ENCODE measurements around the gene PVALB. TPM values are rescaled to one million over a fixed set of nuclear protein-coding genes. Genes with fewer than 3 reads are reported as not detected.

PVALB gene
- total RNA-seq, 2 donors from 2014 or later = not detected

DNA sequence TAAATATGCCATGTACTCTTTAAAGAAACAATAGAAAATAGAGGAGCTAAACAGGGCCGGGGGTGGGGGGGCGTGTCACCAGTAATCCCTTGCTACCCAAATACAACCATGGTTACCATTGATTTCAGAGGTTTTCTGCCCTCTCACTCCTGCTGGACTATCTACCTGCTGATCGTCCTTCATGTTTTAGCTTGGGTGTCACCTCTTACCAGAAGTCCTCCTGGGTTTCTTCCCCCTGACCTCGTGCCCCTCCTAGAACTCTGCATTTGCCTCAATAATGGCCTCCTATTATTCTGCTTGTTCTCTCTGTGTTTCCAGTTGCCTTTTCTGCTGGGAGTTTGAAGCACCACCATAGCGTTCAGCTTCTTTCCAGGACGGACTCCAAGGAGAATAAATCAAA lies 9.4 kb upstream of the PVALB start:
- Histone ChIP-seq H3K27ac (no peak overlapping the region), H3K27me3 (no peaks in the 10 kb centered on the region), H3K36me3 (no peaks in the 10 kb centered on the region), H3K4me1 (no peaks in the 10 kb centered on the region), H3K9me3 (no peaks in the 10 kb centered on the region), H3K4me3 (no peak overlapping the region), H3K9ac (ENCODE audit: low read depth in 2 of 2, low read length in 2 of 2) (no peak overlapping the region)
- intact Hi-C loops (cut with DNase I) = no loop called here
- DNase-seq = no peak
- TF ChIP-seq, protein P1, sequence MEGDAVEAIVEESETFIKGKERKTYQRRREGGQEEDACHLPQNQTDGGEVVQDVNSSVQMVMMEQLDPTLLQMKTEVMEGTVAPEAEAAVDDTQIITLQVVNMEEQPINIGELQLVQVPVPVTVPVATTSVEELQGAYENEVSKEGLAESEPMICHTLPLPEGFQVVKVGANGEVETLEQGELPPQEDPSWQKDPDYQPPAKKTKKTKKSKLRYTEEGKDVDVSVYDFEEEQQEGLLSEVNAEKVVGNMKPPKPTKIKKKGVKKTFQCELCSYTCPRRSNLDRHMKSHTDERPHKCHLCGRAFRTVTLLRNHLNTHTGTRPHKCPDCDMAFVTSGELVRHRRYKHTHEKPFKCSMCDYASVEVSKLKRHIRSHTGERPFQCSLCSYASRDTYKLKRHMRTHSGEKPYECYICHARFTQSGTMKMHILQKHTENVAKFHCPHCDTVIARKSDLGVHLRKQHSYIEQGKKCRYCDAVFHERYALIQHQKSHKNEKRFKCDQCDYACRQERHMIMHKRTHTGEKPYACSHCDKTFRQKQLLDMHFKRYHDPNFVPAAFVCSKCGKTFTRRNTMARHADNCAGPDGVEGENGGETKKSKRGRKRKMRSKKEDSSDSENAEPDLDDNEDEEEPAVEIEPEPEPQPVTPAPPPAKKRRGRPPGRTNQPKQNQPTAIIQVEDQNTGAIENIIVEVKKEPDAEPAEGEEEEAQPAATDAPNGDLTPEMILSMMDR (IDR thresholded peaks at IDR 0.05) = no peak

DNA sequence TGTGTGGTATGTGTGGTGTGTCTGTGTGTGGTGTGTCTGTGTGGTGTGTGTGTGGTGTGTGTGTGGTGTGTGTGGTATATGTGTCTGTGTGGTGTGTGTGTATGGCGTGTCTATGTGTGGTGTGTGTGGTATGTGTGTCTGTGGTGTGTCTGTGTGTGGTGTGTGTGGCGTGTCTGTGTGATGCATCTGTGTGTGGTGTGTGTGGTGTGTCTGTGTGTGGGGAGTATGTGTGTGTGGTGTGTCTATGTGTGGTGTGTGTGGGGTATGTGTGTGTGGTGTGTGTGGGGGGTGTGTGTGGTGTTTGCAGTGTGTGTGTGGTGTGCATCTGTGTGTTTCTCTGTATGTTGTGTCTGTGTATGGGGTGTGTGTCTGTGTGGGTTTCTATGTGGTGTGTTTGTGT lies 7.8 kb upstream of the PVALB start:
- no peak overlapping the region for H3K4me3 ChIP-seq
- no peak for DNase-seq
- H3K36me3 ChIP-seq = no peaks in the 10 kb centered on the region
- TF ChIP-seq, protein P1 (IDR thresholded peaks at IDR 0.05) = no peak
- no peaks in the 10 kb centered on the region for H3K9me3 ChIP-seq
- H3K27ac ChIP-seq = no peak overlapping the region
- peaks cover under 1% of the 10 kb centered on the region for H3K27me3 ChIP-seq
- no peaks in the 10 kb centered on the region for H3K4me1 ChIP-seq
- no peak overlapping the region for H3K9ac ChIP-seq (ENCODE audit: low read depth in 2 of 2, low read length in 2 of 2)
- intact Hi-C loops (cut with DNase I) = no loop called here

DNA sequence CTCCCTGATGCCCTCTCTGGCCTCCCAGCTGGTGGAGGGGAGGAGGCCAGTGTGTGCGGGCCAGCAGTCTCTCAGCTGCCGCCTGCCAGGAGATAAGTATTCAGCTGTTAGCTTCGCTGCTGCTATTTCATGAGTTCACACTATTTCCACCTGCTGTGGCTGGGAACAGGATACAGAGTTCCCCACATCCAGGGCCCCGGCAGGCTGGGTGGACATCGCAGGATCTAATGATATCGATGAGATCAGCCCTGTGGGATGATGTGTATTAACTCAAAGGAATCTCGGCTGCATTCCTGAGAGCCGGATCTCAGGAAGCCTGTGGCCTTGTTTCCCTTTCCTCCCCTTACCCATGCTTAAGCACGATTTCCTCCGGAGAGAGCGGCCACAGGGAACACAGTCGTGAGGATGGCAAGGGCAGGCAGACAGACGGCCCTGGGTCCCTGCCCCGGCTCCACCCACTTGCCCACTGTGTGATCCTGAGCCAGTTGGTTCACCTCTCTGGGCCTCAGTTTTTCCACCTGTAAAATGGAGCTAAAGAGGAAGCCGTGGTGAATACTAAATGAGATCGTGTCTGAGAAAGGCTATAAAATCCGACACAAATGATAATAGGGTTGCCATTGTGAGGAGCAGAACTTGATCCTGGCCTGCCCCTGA lies 6.5 kb upstream of the PVALB start:
- Histone ChIP-seq H3K9me3 (no peaks in the 10 kb centered on the region), H3K4me3 (no peak overlapping the region), H3K27ac (no peak overlapping the region), H3K4me1 (no peaks in the 10 kb centered on the region), H3K9ac (ENCODE audit: low read depth in 2 of 2, low read length in 2 of 2) (no peak overlapping the region), H3K27me3 (peaks cover 12% of the 10 kb centered on the region), H3K36me3 (no peaks in the 10 kb centered on the region)
- intact Hi-C loops (cut with DNase I) = no loop called here
- TF ChIP-seq, protein P1 (IDR thresholded peaks at IDR 0.05) = no peak
- no peak for DNase-seq

DNA sequence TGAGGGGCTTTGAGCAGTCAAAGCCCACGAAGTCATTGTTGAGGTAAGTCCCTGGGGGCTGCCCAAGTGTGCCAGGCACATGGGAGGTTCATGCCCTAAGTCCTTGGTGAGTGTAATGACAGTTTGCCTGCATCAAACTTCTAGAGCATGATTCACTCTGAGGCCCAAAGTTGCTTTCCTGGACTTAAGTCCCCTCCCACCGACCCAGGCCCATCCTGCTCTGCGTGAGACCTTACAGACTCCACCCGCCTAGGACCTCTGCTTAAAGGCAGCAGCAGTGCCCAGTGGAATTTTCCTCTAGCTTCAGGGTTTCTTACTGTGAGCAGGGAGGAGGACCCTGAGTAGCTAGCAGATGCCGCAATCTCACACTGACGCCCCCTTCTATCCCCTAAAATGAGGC lies 5.7 kb upstream of the PVALB start:
- no peak for DNase-seq
- H3K27me3 ChIP-seq = peaks cover 20% of the 10 kb centered on the region
- TF ChIP-seq, protein P1 (IDR thresholded peaks at IDR 0.05) = no peak
- no peaks in the 10 kb centered on the region for H3K4me1 ChIP-seq
- H3K9me3 ChIP-seq = no peaks in the 10 kb centered on the region
- intact Hi-C loops (cut with DNase I) = no loop called here
- no peaks in the 10 kb centered on the region for H3K36me3 ChIP-seq
- H3K9ac ChIP-seq (ENCODE audit: low read depth in 2 of 2, low read length in 2 of 2) = no peak overlapping the region
- no peak overlapping the region for H3K27ac ChIP-seq
- no peak overlapping the region for H3K4me3 ChIP-seq

DNA sequence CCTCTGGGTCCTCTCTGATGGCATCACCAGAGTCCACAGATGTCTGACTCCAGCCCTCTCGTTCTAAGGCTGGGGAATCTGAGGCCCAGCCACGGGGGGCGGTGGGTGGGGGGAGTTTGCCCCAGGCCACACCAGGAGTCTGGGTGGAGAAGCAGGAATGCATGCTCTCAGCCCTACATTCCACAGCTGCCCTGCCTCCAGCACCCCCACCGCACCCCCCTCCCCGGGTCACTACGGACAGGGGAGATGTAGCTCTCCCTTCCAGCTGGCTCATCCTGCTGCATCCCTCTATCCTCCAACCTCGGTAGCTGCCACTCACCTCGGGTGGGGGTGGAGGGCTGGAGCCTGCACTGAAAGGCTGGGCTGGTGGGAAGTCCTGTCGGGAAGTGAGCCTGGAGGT lies 2.3 kb upstream of the PVALB start:
- no peak overlapping the region for H3K9ac ChIP-seq (ENCODE audit: low read depth in 2 of 2, low read length in 2 of 2)
- H3K27me3 ChIP-seq = peaks cover 47% of the 10 kb centered on the region
- no peak for DNase-seq
- TF ChIP-seq, protein P1 (IDR thresholded peaks at IDR 0.05) = no peak
- intact Hi-C loops (cut with DNase I) = no loop called here
- H3K4me1 ChIP-seq = no peaks in the 10 kb centered on the region
- H3K27ac ChIP-seq = no peak overlapping the region
- no peak overlapping the region for H3K4me3 ChIP-seq
- no peaks in the 10 kb centered on the region for H3K36me3 ChIP-seq
- no peaks in the 10 kb centered on the region for H3K9me3 ChIP-seq

Measured in colonic mucosa (tissue), 4 donors.